HG03039 (cell line): ENCODE results near the gene SREBF2.
"Not testable (repeated sequence)": the region's sequence is repeated elsewhere in the genome, so short reads cannot be mapped to it uniquely, and the experiment has no call there.

ENCODE experiments used
- ATAC-seq: cut with Tn5 transposase; IDR thresholded peaks from one replicate; pipeline ENCODE4 v1.9.1; 2021; ENCODE audit warnings: mild to moderate bottlenecking, moderate library complexity; ENCODE audit not compliant: unreplicated experiment

Gene SREBF2

DNA sequence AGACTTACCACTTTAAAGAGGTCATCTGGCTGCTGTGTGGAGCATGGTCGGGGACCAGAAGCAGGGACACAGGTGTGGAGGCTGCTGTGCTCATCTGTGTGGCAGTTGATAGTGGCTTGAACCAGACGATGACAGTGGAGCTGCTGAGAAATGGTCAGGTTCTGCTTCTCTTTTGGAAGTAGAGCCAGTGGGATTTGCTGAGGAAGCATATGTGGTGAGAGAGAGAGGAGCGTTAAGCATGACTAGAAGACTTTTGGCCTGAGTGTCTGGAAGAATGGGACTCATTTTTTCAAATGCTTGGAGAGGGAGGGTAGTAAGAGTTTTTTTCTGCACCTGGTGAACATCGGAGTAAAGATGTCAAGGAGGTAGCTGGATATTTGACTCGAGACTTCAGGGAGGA, 12.5 kb upstream of the SREBF2 start:
- no peak for ATAC-seq

GRCh38 chr22:41821471-41822316, 11.2 kb upstream of the SREBF2 start:
- no peak for ATAC-seq

DNA sequence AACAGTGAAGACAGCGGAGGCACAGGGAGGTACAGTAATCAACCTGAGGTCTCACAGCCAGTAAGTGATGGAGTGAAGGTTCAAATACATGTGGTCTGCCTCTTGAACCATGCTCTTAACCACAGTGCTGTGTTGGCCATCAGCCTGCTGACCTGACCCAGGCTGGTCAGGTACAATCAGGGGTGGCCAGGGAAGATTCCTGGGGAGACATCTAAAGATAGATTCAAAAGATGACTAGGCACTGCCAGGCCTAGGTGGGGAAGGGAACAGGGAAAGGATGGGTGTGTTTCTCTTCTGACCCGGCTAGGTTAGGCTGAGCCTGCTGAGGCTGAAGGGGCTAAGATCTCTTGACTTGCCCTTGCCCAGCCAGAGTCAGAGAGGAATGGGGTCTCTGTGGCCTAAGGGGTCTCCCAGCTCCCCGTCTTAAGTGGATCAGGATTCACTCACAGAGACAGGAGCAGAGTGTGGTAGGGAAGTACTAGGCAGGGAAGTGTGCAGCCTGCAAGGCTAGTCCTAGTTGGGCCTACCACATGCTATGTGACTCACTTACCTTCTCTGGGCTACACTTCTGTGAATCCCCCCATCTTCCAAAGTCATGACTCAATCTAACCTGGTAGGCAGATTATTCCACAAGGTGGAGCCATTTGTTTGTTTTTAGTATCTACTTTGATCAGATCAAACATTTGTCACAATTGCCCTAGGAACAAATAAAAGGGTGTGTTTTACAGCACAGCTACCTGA, 10.4 kb upstream of the SREBF2 start:
- no peak for ATAC-seq

DNA sequence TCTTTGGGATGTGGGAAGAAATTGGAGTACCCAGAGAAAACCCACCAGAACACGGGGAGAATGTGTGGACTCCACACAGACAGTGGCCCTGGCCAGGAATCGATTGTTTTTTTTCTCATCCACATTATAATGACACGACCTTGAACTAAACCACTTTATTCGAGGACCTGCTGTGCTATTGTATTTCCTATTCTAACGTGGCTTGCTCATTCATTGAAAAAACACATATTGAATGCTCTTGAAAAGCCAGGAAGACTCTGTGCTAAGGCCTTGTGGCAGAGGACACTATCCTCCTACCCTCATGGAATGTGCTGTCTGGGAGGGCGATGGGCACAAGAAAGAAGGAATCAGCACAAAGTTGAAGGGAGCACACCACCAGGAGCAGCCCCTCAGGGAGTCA, 9.1 kb upstream of the SREBF2 start:
- ATAC-seq, result no peak

GRCh38 chr22:41825376-41825775, 7.5 kb upstream of the SREBF2 start:
- ATAC-seq, result no peak

- ATAC-seq, result no peak
These were observed 6.9 kb upstream of the SREBF2 start for GRCh38 chr22:41826021-41826420.

DNA sequence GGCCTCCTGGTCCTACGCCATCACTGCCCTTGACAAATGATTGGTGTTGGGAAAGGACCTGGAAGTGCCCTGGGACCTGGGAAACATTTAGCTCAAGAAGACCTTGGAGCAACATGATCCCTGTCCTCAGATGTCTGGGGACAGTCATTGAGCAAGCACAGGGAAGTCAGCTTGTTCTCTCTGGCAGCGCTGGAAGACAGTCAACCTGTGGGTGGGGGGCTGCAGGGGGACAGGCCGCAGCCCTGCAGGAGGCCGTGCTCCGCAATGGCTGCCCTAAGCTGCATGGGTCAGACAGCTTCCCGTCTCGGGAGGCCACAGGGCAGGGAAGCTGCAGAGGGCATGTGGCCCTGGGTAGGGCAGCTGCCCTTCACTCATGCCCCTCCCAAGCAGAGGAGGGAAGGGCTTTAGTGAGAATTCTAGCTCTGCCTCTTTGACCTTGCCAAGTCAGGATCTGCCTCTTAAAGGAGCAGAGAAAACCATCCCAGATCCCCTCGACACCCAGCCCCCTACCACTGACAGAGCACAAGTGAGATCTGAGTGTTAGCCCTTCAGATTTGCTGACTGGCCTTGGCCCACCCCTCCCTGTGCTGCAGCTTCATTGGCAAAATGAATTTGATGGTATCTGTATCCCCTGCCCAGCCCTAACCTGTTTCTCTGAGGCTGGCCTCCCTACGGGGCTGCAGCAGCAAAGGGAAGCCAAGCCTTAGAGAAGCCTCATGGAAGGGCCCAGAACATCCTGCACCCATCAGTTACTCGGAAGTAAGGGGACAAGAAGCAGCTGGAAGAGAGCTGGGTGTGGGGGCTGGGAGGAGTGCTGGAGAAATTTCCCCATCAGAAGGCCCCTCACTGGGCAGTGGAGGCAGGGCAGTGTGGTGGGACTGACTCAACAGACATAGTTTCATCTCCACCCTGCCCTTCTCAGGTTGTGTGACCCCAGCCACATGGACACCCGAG, 6.2 kb upstream of the SREBF2 start:
- ATAC-seq, result no peak

- ATAC-seq, result no peak
These were observed 5.2 kb upstream of the SREBF2 start for GRCh38 chr22:41827671-41828070.

DNA sequence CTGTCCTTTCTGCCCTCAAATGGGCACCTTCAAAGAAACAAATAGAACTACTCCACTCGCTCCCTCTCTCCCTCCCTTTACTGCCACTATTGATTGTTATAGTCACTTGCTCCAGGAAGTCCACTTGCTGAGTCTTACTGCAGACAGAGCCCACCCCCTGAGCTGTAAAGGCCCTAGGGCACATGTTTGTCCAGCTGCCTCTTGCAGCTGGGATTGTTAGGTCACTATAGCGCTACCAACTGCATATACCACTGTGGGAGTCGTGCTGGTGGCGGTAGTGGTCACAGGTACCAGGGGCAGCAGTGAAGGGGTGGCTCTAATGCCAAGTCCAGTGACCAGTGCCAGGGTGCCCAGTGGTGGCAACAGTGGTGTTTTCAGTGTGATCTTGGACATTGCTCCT, 4.4 kb upstream of the SREBF2 start:
- ATAC-seq, result no peak

GRCh38 chr22:41830174-41830573, 2.7 kb upstream of the SREBF2 start:
- no peak for ATAC-seq

DNA sequence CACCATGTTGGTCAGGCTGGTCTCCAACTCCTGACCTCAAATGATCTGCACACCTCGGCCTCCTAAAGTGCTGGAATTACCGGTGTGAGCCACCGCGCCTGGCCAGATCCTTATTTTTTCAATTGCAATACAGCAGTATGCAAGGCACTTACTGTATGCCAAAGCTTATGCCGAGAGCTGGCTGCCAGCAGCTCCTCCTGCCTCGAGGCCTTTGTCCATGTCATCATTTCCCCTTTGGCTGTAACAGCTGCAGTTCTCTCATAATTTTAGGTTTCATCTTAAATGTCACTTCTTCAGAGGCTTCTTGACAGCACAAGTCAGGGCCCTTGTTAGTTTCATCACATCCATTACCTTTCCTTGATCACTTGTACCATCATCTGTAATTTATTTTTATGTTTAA, 1.5 kb upstream of the SREBF2 start:
- no peak for ATAC-seq

- peak; percentile 6 for ATAC-seq
These were observed 915 bp upstream of the SREBF2 start for GRCh38 chr22:41831828-41832552.

DNA sequence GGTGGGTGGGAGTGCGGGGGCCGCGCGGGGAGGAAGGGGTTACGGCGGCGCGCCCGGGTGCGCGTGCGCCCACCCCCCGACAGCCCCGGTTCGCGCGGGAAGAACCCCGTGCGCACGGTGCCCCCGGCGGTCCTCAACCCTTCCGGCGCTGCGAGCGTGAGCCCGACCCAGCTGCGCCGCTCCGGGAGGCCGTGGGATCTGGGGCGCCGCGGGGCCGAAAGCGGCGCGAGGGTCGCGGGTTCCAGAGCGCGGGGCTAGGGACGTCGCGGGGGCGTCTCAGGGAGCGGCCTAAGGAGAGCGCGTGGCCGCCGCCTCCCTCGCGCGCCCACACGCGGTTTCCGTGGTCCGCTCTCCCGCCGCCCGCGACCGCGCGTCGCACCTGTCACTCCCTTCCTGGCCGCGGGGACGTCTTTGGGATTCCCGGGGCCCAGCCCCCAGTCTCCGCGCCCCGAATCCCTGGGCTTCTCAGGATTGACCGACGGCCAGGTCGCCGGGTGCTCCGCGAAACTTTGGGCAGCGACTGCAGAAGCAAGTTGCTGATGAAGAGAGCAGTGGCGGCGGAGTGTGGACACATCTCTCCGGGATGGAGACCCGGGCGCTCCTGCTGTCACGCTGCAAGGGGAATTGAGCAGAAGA, 582 bp downstream of the SREBF2 start:
- ATAC-seq, result peak; percentile 17

- ATAC-seq, result no peak
These were observed 1.4 kb downstream of the SREBF2 start for GRCh38 chr22:41834005-41834944.

- not testable (repeated sequence) for ATAC-seq
These were observed 2.6 kb downstream of the SREBF2 start for GRCh38 chr22:41835462-41835861.

GRCh38 chr22:41836551-41836950, 3.6 kb downstream of the SREBF2 start:
- ATAC-seq, result no peak

DNA sequence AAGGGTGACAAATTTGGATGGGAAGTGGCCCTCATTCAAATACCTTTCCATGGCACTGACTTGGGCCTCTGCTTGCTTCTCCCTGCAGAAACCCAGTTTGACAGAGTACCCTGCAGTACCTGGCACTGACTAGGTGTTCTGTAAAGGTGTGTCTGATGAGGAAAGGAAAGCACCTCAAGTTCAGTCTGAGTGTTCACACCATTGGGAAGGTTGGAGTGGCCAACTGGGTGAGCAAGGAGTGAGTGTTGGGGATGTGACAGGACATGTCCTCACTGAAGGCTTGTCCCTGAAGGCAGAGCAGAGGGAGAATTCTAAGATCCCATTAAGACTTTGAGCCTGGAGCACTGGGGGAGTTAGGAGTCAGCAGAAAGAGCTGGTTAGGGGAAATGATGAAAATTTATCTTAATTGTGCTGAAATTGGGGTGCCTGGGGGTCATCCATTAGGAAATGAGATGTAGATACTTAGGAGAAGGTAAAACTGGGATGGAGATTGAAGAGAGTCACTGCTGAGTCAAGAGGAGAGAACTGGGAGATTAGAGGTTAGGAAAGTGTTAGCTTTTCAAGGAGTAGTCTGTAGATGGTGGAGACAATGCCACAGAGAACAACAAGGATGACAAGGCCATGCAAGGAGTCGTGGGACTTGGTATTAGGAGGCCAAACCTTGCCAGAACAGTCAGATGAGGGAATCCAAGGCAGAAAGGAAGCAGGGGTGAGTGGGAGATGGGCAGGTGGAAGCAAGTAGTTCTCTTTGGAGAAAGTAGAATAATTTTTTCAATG, 6.1 kb downstream of the SREBF2 start:
- ATAC-seq, result no peak

DNA sequence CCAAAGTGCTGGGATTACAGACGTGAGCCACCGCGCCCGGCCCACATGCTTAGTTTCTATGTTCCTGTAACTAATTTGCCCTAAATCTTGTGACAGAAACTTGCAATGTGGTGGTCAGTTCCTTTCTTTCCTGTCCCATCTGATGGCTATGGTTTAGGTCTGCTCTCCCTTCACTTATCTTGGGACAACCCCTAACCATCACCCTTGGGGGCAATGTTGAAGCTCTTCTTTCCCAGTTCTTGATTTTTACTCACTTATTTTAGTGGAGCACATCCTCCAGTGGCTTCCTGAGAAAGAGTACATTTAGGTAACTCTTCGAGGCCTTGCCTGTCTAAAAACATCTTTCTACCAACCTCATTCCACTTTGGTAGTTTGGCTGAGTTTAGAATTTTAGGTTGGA, 7.3 kb downstream of the SREBF2 start:
- no peak for ATAC-seq
